Smooth muscle cell (in vitro differentiated cells): ENCODE measurements around the gene CUEDC2. TPM values are rescaled to one million over a fixed set of nuclear protein-coding genes. Genes with fewer than 3 reads are reported as not detected.

Experiments used
- DNase-seq: peaks from one replicate; lab custom pipeline; 2025; ENCODE audit not compliant: unreplicated experiment; lab: John Stamatoyannopoulos, UW
- H2AFZ ChIP-seq: fragments of 200-600 bp; sonication (generic); 2 replicates; pipeline ENCODE4 v1.6.0; 2016; ENCODE audit warnings: antibody characterized with exemption, low read depth, mild to moderate bottlenecking
- H3F3A ChIP-seq: fragments of 200-600 bp; sonication (generic); 2 replicates; pipeline ENCODE4 v1.6.0; 2017; ENCODE audit warnings: antibody characterized with exemption, low read depth
- H3K27ac ChIP-seq: fragments of 200-600 bp; sonication (generic); 2 replicates; pipeline ENCODE4 v1.5.1; 2016; ENCODE audit warnings: low read depth, mild to moderate bottlenecking
- H3K27me3 ChIP-seq: fragments of 200-600 bp; sonication (generic); 2 replicates; pipeline ENCODE4 v1.6.1; 2016; ENCODE audit warnings: low read depth, mild to moderate bottlenecking
- H3K36me3 ChIP-seq: fragments of 200-600 bp; sonication (generic); 2 replicates; pipeline ENCODE4 v1.5.1; 2016; ENCODE audit warnings: low read depth
- H3K4me1 ChIP-seq: fragments of 200-600 bp; sonication (generic); 2 replicates; pipeline ENCODE4 v1.5.1; 2016; ENCODE audit warnings: low read depth
- H3K4me2 ChIP-seq: fragments of 200-600 bp; sonication (generic); 2 replicates; pipeline ENCODE4 v1.6.0; 2016; ENCODE audit warnings: mild to moderate bottlenecking
- H3K4me3 ChIP-seq: fragments of 200-600 bp; sonication (generic); 2 replicates; pipeline ENCODE4 v1.5.1; 2016; ENCODE audit warnings: mild to moderate bottlenecking
- H3K79me2 ChIP-seq: fragments of 200-600 bp; sonication (generic); 2 replicates; pipeline ENCODE4 v1.6.0; 2016; ENCODE audit warnings: low read depth, mild to moderate bottlenecking
- H3K9ac ChIP-seq: fragments of 200-600 bp; sonication (generic); 2 replicates; pipeline ENCODE4 v1.6.0; 2016; ENCODE audit warnings: low read depth
- H3K9me3 ChIP-seq: fragments of 200-600 bp; sonication (generic); replicated peaks from 2 replicates; pipeline ENCODE4 v1.5.1; 2016; ENCODE audit warnings: low read depth
- H4K20me1 ChIP-seq: fragments of 200-600 bp; sonication (generic); 2 replicates; pipeline ENCODE4 v1.6.0; 2016; ENCODE audit warnings: low read depth
- WGBS: methylation state at CpG from one replicate; pipeline ENCODE4 v1.1.7; 2016; ENCODE audit warnings: low lambda C conversion rate; 5-methylcytosine and 5-hydroxymethylcytosine counted together
- polyA plus RNA-seq: library from polyadenylated mRNA; unstranded; fragments of >200 nt; fragmentation: Nextera tagmentation; extraction: Ambion mirVana; gene quantifications from 2 replicates; pipeline ENCODE4 v1.2.1, GENCODE V29; 2016
- total RNA-seq: library from RNA; depleted of rRNA; stranded (reverse); fragments of >200 nt; gene quantifications from 2 replicates; pipeline ENCODE4 v1.2.3, GENCODE V29; 2014
- TF ChIP-seq, protein P1 (sequence below): fragments of 200-600 bp; sonication (generic); IDR thresholded peaks from 2 replicates; pipeline ENCODE4 v1.5.1; 2017; ENCODE audit warnings: borderline replicate concordance, mild to moderate bottlenecking, antibody characterized with exemption; ENCODE audit not compliant: insufficient read depth, poor library complexity, severe bottlenecking

Gene CUEDC2
- total and polyA plus RNA-seq, 2 experiments from 2014 or later: 24.7 to 112 TPM

DNA sequence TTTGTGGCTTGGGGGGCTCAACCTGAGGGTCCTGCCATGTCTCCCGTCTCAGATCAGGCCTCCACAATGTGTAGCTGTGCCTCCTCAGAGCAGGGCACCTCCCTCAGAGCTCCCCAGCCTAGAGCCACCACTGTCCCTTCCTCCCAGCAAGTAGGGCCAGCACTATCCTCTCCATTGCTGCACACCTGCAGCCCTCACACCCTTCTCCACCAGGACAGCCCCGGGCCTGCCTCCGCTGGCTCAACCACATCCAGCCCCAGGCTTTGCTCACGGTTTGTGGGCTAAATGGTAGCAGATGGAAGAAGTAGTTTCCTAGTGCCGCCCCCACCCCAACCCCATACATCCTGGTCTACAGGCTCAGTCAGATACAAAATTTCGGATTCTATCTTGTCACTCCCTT is 26.7 kb downstream of the CUEDC2 start:
- peaks cover 8% of the 10 kb centered on the region for H4K20me1 ChIP-seq
- no peaks in the 10 kb centered on the region for H3K9me3 ChIP-seq
- TF ChIP-seq, protein P1, sequence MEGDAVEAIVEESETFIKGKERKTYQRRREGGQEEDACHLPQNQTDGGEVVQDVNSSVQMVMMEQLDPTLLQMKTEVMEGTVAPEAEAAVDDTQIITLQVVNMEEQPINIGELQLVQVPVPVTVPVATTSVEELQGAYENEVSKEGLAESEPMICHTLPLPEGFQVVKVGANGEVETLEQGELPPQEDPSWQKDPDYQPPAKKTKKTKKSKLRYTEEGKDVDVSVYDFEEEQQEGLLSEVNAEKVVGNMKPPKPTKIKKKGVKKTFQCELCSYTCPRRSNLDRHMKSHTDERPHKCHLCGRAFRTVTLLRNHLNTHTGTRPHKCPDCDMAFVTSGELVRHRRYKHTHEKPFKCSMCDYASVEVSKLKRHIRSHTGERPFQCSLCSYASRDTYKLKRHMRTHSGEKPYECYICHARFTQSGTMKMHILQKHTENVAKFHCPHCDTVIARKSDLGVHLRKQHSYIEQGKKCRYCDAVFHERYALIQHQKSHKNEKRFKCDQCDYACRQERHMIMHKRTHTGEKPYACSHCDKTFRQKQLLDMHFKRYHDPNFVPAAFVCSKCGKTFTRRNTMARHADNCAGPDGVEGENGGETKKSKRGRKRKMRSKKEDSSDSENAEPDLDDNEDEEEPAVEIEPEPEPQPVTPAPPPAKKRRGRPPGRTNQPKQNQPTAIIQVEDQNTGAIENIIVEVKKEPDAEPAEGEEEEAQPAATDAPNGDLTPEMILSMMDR: no peak
- WGBS: 84% methylated on average over 6 of the region's 6 CpGs
- H2AFZ ChIP-seq: no peak overlapping the region
- H3K79me2 ChIP-seq: no peaks in the 10 kb centered on the region
- DNase-seq: no peak
- H3K4me1 ChIP-seq: peaks cover 13% of the 10 kb centered on the region
- no peaks in the 10 kb centered on the region for H3F3A ChIP-seq
- no peaks in the 10 kb centered on the region for H3K36me3 ChIP-seq
- no peak overlapping the region for H3K27ac ChIP-seq
- no peak overlapping the region for H3K4me2 ChIP-seq
- no peaks in the 10 kb centered on the region for H3K27me3 ChIP-seq
- no peak overlapping the region for H3K4me3 ChIP-seq
- H3K9ac ChIP-seq: no peak overlapping the region

DNA sequence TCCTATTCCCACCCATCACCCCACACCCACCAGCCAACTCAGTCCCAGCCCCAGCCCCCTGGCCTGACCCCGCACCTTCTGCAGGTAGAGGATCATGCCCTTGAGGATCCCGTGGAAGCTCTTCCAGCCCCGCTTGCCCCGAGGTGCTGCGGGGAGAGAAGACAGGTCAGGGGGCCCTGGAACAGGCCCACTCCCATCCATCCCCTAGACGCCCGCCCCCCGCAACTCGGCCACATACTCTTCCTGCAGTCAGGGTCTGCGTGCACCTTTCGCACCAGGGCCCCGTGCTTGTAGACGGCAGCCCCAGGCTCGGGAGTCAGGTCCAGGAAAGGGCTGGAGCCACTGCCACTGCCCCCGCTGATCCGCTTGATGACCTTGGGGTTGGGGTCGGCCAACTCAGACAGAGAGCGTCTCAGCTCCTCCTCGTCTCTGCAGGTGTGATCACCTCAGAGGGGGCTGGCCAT is 27.2 kb downstream of the CUEDC2 start:
- TF ChIP-seq, protein P1: no peak
- Histone ChIP-seq H3K36me3 (no peaks in the 10 kb centered on the region), H3K27me3 (no peaks in the 10 kb centered on the region), H3F3A (no peaks in the 10 kb centered on the region), H3K79me2 (no peaks in the 10 kb centered on the region), H3K4me2 (no peak overlapping the region), H3K4me3 (no peak overlapping the region), H3K4me1 (peaks cover 8% of the 10 kb centered on the region), H3K9me3 (no peaks in the 10 kb centered on the region), H3K27ac (no peak overlapping the region), H2AFZ (no peak overlapping the region), H4K20me1 (peaks cover 8% of the 10 kb centered on the region), H3K9ac (no peak overlapping the region)
- DNase-seq: no peak
- 91% methylated on average over 19 of the region's 19 CpGs for WGBS

DNA sequence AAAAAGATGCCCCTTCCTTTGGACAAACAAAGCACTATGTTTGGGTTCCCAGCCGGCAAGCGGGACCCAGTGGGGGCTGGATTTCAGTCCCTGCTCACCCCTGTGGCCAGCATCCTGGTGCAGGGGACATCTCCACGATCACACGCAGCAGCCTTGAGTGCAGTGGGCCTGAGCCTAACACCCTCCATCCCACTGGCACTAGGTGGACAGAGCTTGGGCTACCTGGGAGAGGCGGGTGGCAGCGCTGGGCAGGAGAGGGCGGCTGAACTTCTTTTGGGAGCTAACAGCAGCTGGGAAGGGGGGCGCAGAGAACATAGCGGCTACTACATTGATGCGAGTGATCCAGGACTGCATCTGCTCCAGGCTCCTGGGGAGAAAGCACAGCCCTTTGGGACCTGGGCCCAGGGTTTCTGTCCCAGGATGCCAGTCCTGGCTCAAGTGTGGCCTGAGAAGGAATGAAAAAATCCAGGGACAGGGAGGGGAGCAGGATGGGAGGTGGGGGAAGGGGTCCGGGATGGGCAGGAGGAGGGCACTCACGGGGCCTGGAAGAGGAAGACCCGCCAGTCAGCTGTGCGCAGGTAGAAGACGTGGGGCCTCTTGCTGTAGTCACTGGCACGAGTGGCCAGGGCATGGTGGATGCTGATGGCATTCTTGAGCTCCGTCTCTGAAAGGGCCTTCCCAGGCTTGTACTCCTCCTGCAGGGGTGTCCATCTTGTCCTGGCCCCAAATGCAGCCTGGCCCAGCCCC is 27.8 kb downstream of the CUEDC2 start:
- whole genome bisulfite sequencing: 97% methylated on average over 14 of the region's 17 CpGs
- H3K4me2 ChIP-seq: no peak overlapping the region
- no peak overlapping the region for H3K27ac ChIP-seq
- H3K4me1 ChIP-seq: peaks cover 2% of the 10 kb centered on the region
- peaks cover 8% of the 10 kb centered on the region for H4K20me1 ChIP-seq
- no peak overlapping the region for H3K4me3 ChIP-seq
- H3K79me2 ChIP-seq: no peaks in the 10 kb centered on the region
- no peaks in the 10 kb centered on the region for H3K27me3 ChIP-seq
- no peak overlapping the region for H3K9ac ChIP-seq
- H2AFZ ChIP-seq: no peak overlapping the region
- no peaks in the 10 kb centered on the region for H3K36me3 ChIP-seq
- TF ChIP-seq, protein P1: no peak
- no peaks in the 10 kb centered on the region for H3K9me3 ChIP-seq
- H3F3A ChIP-seq: no peaks in the 10 kb centered on the region
- no peak for DNase-seq

DNA sequence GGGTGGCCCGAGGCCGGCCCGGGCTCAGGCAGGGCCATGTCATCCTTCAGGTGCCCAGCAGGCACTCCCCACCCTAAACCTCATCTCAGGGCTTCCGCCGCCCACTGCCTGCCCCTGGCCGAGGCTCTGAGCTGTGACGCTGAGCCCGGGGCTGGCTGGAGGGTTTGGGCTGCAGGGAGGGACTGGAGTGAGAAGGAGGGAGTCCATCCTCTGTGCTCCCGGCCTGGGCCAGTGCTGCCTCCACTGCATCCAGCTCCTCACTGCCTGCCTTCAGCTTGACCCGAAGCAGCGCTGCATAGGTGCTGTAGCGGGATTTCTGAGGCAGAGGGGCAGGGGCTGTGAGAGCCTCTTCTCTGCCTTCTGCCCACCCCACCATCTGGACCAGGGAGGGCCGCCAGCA is 29.3 kb downstream of the CUEDC2 start:
- TF ChIP-seq, protein P1: no peak
- H3K4me1 ChIP-seq: no peaks in the 10 kb centered on the region
- no peaks in the 10 kb centered on the region for H3K79me2 ChIP-seq
- WGBS: 91% methylated on average over 11 of the region's 13 CpGs
- no peaks in the 10 kb centered on the region for H3K27me3 ChIP-seq
- no peak overlapping the region for H2AFZ ChIP-seq
- no peak overlapping the region for H3K9ac ChIP-seq
- peaks cover 8% of the 10 kb centered on the region for H4K20me1 ChIP-seq
- no peaks in the 10 kb centered on the region for H3F3A ChIP-seq
- no peaks in the 10 kb centered on the region for H3K36me3 ChIP-seq
- no peak overlapping the region for H3K4me2 ChIP-seq
- H3K4me3 ChIP-seq: no peak overlapping the region
- H3K27ac ChIP-seq: no peak overlapping the region
- no peaks in the 10 kb centered on the region for H3K9me3 ChIP-seq
- DNase-seq: no peak
